Stomach (tissue), 9 donors: Measurements from ENCODE around the gene ELANE. TPM values are rescaled to one million over a fixed set of nuclear protein-coding genes. Genes with fewer than 3 reads are reported as not detected.

Source experiments
- DNase-seq, 2 donors: peaks; one replicate each; pipeline versions ENCODE4 v3.0.0 to v3.0.0-alpha.2; 2013 to 2019
- H3K27ac ChIP-seq, 5 donors: fragments of 200-600 bp in 4 of 5; sonication (generic) in 4 of 5; one replicate each; pipeline ENCODE4 v1.5.1; 2013 to 2019; ENCODE audit warnings: mild to moderate bottlenecking in 1 of 5, moderate library complexity in 1 of 5
- H3K27me3 ChIP-seq, 3 donors: fragments of 200-600 bp; sonication (generic); one replicate each; pipeline ENCODE4 v1.5.1; 2017 to 2019; ENCODE audit warnings: mixed run types in 1 of 3
- H3K36me3 ChIP-seq, 4 donors: fragments of 200-600 bp; sonication (generic); 1 replicate in 3 of 4; 2 replicates in 1 of 4; pipeline ENCODE4 v1.5.1; 2016 to 2019
- H3K4me1 ChIP-seq, 4 donors: fragments of 200-600 bp; sonication (generic); one replicate each; pipeline ENCODE4 v1.5.1; 2016 to 2019
- H3K4me3 ChIP-seq, 4 donors: fragments of 200-600 bp; sonication (generic) in 3 of 4; one replicate each; pipeline ENCODE4 v1.5.1; 2016 to 2019; ENCODE audit warnings: mild to moderate bottlenecking in 1 of 4
- H3K9me3 ChIP-seq, 4 donors: fragments of 200-600 bp; sonication (generic); one replicate each; pipeline ENCODE4 v1.5.1; 2016 to 2019
- CTCF ChIP-seq, 7 experiments: fragments of 450-650 bp in 4 of 7; fragments of 200-600 bp in 3 of 7; sonication (generic) in 3 of 7; IDR thresholded peaks; one replicate each; pipeline ENCODE4 v1.5.1; 2016 to 2019; ENCODE audit warnings: antibody characterized with exemption in 7 of 7, control low read depth in 2 of 7, mild to moderate bottlenecking in 1 of 7
- EP300 ChIP-seq: sonication (generic); formaldehyde crosslinking; IDR thresholded peaks from one replicate; pipeline ENCODE4 v1.6.1; 2017; ENCODE audit warnings: antibody characterized with exemption
- POLR2A ChIP-seq, 4 donors: fragments of 450-650 bp; IDR thresholded peaks; one replicate each; pipeline ENCODE4 v1.6.1; 2016; ENCODE audit warnings: antibody characterized with exemption in 4 of 4, control low read depth in 2 of 4, mild to moderate bottlenecking in 1 of 4, moderate library complexity in 1 of 4
- POLR2AphosphoS5 ChIP-seq, 3 donors: sonication (generic); formaldehyde crosslinking; IDR thresholded peaks; one replicate each; pipeline ENCODE4 v1.6.1; 2016; ENCODE audit warnings: antibody characterized with exemption in 3 of 3
- WGBS, 5 donors: extraction: QIAGEN DNeasy Blood & Tissue Kit in 3 of 5; methylation state at CpG; one replicate each; pipeline versions ENCODE4 v1.1.5 to v1.1.7; 2013 to 2018; 5-methylcytosine and 5-hydroxymethylcytosine counted together
- intact Hi-C: fragments of 100-400 bp; cut with DNase I; formaldehyde crosslinking; loops from one replicate; pipeline ENCODE4 v1.15.1; 2023; ENCODE audit warnings: low total_unique reads
- polyA plus RNA-seq, 3 donors: library from polyadenylated mRNA; stranded (reverse); fragments of 200-250 nt; gene quantifications; one replicate each; pipeline ENCODE4 v1.2.3, GENCODE V29; 2013
- total RNA-seq, 5 donors: library from RNA; depleted of rRNA; stranded (reverse); fragments of >200 nt; gene quantifications; one replicate each; pipeline versions ENCODE4 v1.1.0 to v1.2.3, GENCODE V29; 2014 to 2016
- donor health status: healthy with polysubstance abuse.
- donor health status: Bipolar disorder and iron deficiency.
- donor health status: healthy.

The ELANE gene
- total and polyA plus RNA-seq, 8 donors = 1.1 to 10.5 (median 3.2) TPM; not detected in 4

DNA sequence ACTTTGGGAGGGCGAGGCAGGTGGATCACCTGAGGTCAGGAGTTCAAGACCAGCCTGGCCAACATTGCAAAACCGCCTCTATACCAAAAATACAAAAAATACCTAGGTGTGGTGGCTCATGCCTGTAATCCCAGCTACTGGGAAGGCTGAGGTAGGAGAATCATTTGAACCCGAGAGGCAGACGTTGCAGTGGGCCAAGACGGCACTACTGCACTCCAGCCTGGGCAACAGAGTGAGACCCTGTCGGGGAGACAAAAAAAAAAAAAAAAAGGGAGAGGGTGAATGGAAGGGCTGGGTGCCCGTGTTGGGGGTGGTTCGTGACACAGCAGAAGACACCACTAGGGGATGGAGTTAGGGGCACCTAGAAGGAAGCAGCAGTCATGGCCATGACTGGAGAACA lies 18.2 kb downstream of the ELANE start:
- WGBS, 5 donors = 84 to 93% (median 88%) methylated on average over 8 of the region's 8 CpGs
- Histone ChIP-seq H3K9me3 (no peaks in the 10 kb centered on the region), H3K4me3 (no peak overlapping the region), H3K27me3 (no peaks in the 10 kb centered on the region), H3K4me1 (peaks cover 12 to 52% (median 33%) of the 10 kb centered on the region in 4 donors), H3K36me3 (peaks cover 18 to 75% (median 67%) of the 10 kb centered on the region in 4 donors), H3K27ac (peak overlapping the region in 4 of 5 donors; percentile 78 to 90 (median 84))
- intact Hi-C loops = no loop called here
- TF ChIP-seq CTCF (IDR thresholded peaks at IDR 0.05) = no peak
- TF ChIP-seq POLR2AphosphoS5 (IDR thresholded peaks at IDR 0.05) = no peak
- no peak for TF ChIP-seq POLR2A (IDR thresholded peaks at IDR 0.05)
- no peak for TF ChIP-seq EP300
- DNase-seq = no peak

- H3K4me3 ChIP-seq = no peak overlapping the region
- peaks cover 12 to 52% (median 33%) of the 10 kb centered on the region in 4 donors for H3K4me1 ChIP-seq
- no peak for TF ChIP-seq EP300
- TF ChIP-seq CTCF (IDR thresholded peaks at IDR 0.05) = no peak
- no peak for TF ChIP-seq POLR2A (IDR thresholded peaks at IDR 0.05)
- no peak for TF ChIP-seq POLR2AphosphoS5 (IDR thresholded peaks at IDR 0.05)
- no peaks in the 10 kb centered on the region for H3K27me3 ChIP-seq
- intact Hi-C loops = no loop called here
- H3K27ac ChIP-seq = peak overlapping the region in 4 of 5 donors; percentile 15 to 90 (median 84)
- peaks cover 19 to 82% (median 73%) of the 10 kb centered on the region in 4 donors for H3K36me3 ChIP-seq
- H3K9me3 ChIP-seq = no peaks in the 10 kb centered on the region
- 68 to 82% (median 75%) methylated on average over 11 to 28 of the region's 28 CpGs for WGBS, 5 donors
- DNase-seq = peak in 1 of 2 donors; percentile 81
Observed at GRCh38 chr19:870963-871401, 18.9 kb downstream of the ELANE start.

- Histone ChIP-seq H3K27ac (peak overlapping the region; percentile 69 to 90 (median 84)), H3K4me1 (peaks cover 12 to 52% (median 33%) of the 10 kb centered on the region in 4 donors), H3K4me3 (no peak overlapping the region), H3K9me3 (no peaks in the 10 kb centered on the region), H3K27me3 (no peaks in the 10 kb centered on the region), H3K36me3 (peaks cover 19 to 88% (median 80%) of the 10 kb centered on the region in 4 donors)
- whole genome bisulfite sequencing, 5 donors = 82 to 94% (median 89%) methylated on average over 17 to 24 of the region's 33 CpGs
- TF ChIP-seq EP300 (no peak), POLR2A (IDR thresholded peaks at IDR 0.05) (no peak), CTCF (IDR thresholded peaks at IDR 0.05) (no peak), POLR2AphosphoS5 (IDR thresholded peaks at IDR 0.05) (no peak)
- DNase-seq = no peak
- intact Hi-C loops = no loop called here
Observed at GRCh38 chr19:871446-872265, 19.6 kb downstream of the ELANE start.

DNA sequence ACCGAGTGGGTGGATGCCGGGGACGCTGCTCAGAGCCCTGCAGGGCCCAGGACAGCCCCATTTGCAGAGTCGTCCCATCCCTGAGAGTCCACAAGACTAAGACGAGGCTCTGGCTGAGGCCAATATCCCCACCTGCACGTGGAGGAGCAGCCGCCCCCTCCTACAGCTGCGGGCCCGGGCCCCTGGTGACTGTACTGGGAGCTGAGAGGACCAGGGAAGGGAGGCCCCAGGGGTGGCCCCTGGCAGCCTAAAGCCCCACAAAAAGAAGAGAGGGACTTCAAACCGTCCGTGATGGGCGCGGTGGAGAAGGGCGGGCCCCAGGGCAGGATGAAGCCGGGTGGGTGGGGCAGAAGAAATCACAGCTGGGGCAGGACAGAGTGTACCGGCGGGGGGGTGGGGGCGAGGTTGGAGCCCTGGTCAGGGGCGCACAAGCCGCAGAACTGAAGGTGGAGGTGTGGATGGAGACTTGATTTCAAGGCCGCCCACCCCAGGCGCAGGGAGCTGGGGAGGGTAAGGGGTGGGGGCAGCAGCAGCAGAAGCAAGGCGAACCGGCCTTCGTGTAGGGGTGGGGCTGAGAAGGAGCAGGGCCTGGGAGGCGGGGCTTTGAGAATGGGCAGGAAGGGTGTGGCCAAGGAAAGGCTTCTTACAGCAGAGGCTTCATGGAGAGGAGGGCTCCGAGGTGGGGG lies 20.3 kb downstream of the ELANE start:
- Histone ChIP-seq H3K9me3 (no peaks in the 10 kb centered on the region), H3K4me3 (peak overlapping the region in 2 of 4 donors; percentile 4 to 15), H3K27me3 (no peaks in the 10 kb centered on the region), H3K27ac (peak overlapping the region; percentile 33 to 90 (median 69)), H3K36me3 (peaks cover 25 to 91% (median 86%) of the 10 kb centered on the region in 4 donors), H3K4me1 (peaks cover 12 to 52% (median 33%) of the 10 kb centered on the region in 4 donors)
- intact Hi-C loops = no loop called here
- peak; percentile 68 to 87 for DNase-seq
- 44 to 68% (median 49%) methylated on average over 16 to 27 of the region's 27 CpGs for WGBS, 5 donors
- no peak for TF ChIP-seq POLR2AphosphoS5 (IDR thresholded peaks at IDR 0.05)
- no peak for TF ChIP-seq EP300
- TF ChIP-seq POLR2A (IDR thresholded peaks at IDR 0.05) = no peak
- TF ChIP-seq CTCF (IDR thresholded peaks at IDR 0.05) = no peak
